Activated gamma-delta T cell (primary cell): Measurements from ENCODE around the gene FLCN.
A peak's percentile ranks its signal among the peaks of the same experiment; 100 is the strongest.
"Not testable (repeated sequence)": the region's sequence is repeated elsewhere in the genome, so short reads cannot be mapped to it uniquely, and the experiment has no call there.

Experiments
- DNase-seq: peaks from one replicate; lab custom pipeline; 2025; lab: John Stamatoyannopoulos, UW
- total RNA-seq, 2 donors: gene quantifications; one replicate each; lab custom pipeline; 2026; lab: John Stamatoyannopoulos, UW

Gene FLCN
- 39.0 to 58.3 reads per million in 2 donors for total RNA-seq

GRCh38 chr17:17237026-17237799, at the start of gene FLCN:
Gene FLCN (minus strand): TSS chr17:17237168. CDS start chr17:17228137, 9,031 bp downstream.
- peak; percentile 79 for DNase-seq

- no peak for DNase-seq
Measured at GRCh38 chr17:17285951-17286350, 49.0 kb upstream of the FLCN start.

- DNase-seq = peak; percentile 92
Measured at GRCh38 chr17:17280613-17281549, 43.9 kb upstream of the FLCN start, which contains the start of gene COPS3. Gene COPS3 (minus strand): TSS chr17:17281246. CDS start chr17:17281186, 60 bp downstream.

GRCh38 chr17:17279316-17279715, 42.3 kb upstream of the FLCN start:
- no peak for DNase-seq

GRCh38 chr17:17277431-17277830, 40.5 kb upstream of the FLCN start:
- DNase-seq = not testable (repeated sequence)

GRCh38 chr17:17275971-17276370, 39.0 kb upstream of the FLCN start:
- no peak for DNase-seq

- DNase-seq = no peak
Measured at GRCh38 chr17:17269926-17270773, 33.2 kb upstream of the FLCN start.

GRCh38 chr17:17264430-17264829, 27.5 kb upstream of the FLCN start:
- DNase-seq = no peak

- DNase-seq = no peak
Measured at GRCh38 chr17:17258998-17259397, 22.0 kb upstream of the FLCN start.

GRCh38 chr17:17258011-17258410, 21.0 kb upstream of the FLCN start:
- no peak for DNase-seq

GRCh38 chr17:17256316-17256715, 19.3 kb upstream of the FLCN start:
- DNase-seq = no peak

GRCh38 chr17:17255689-17256088, 18.7 kb upstream of the FLCN start:
- not testable (repeated sequence) for DNase-seq

- no peak for DNase-seq
Measured at GRCh38 chr17:17254036-17254435, 17.1 kb upstream of the FLCN start.

- no peak for DNase-seq
Measured at GRCh38 chr17:17253406-17253805, 16.4 kb upstream of the FLCN start.

GRCh38 chr17:17252149-17252661, 15.2 kb upstream of the FLCN start:
- no peak for DNase-seq

GRCh38 chr17:17246879-17247278, 9.9 kb upstream of the FLCN start:
- DNase-seq = no peak

- no peak for DNase-seq
Measured at GRCh38 chr17:17243163-17243562, 6.2 kb upstream of the FLCN start.

- no peak for DNase-seq
Measured at GRCh38 chr17:17242246-17242645, 5.3 kb upstream of the FLCN start.

- DNase-seq = no peak
Measured at GRCh38 chr17:17241656-17242055, 4.7 kb upstream of the FLCN start.

- DNase-seq = no peak
Measured at GRCh38 chr17:17239832-17240231, 2.9 kb upstream of the FLCN start.

GRCh38 chr17:17236295-17237025, 508 bp downstream of the FLCN start:
- no peak for DNase-seq
